HG02798 (cell line): ENCODE data around the gene PDIA4.
A peak's percentile ranks its signal among the peaks of the same experiment; 100 is the strongest.
"Not testable (repeated sequence)": the region's sequence is repeated elsewhere in the genome, so short reads cannot be mapped to it uniquely, and the experiment has no call there.

ENCODE experiments used
- ATAC-seq: cut with Tn5 transposase; IDR thresholded peaks from one replicate; pipeline ENCODE4 v1.9.1; 2021; ENCODE audit warnings: mild to moderate bottlenecking; ENCODE audit not compliant: unreplicated experiment, poor library complexity

PDIA4 gene

GRCh38 chr7:149036676-149037075 lies 8.4 kb upstream of the PDIA4 start:
- ATAC-seq: no peak

GRCh38 chr7:149031353-149031910 lies 3.1 kb upstream of the PDIA4 start:
- no peak for ATAC-seq

- ATAC-seq: not testable (repeated sequence)
Measured at GRCh38 chr7:149030439-149030838, 2.1 kb upstream of the PDIA4 start.

- no peak for ATAC-seq
Measured at GRCh38 chr7:149027611-149028345, 527 bp downstream of the PDIA4 start.

- ATAC-seq: no peak
Measured at GRCh38 chr7:149027055-149027454, 1.2 kb downstream of the PDIA4 start.

- ATAC-seq: no peak
Measured at GRCh38 chr7:149023662-149024061, 4.6 kb downstream of the PDIA4 start.

GRCh38 chr7:149022756-149023360 lies 5.4 kb downstream of the PDIA4 start:
- ATAC-seq: no peak

- no peak for ATAC-seq
Measured at GRCh38 chr7:149021725-149022062, 6.6 kb downstream of the PDIA4 start.

- ATAC-seq: no peak
Measured at GRCh38 chr7:149020483-149020882, 7.8 kb downstream of the PDIA4 start.

GRCh38 chr7:149016876-149017275 lies 11.4 kb downstream of the PDIA4 start:
- ATAC-seq: no peak

GRCh38 chr7:149014309-149014708 lies 14.0 kb downstream of the PDIA4 start:
- no peak for ATAC-seq

- no peak for ATAC-seq
Measured at GRCh38 chr7:149013876-149014275, 14.4 kb downstream of the PDIA4 start.

GRCh38 chr7:149012730-149013129 lies 15.6 kb downstream of the PDIA4 start:
- ATAC-seq: not testable (repeated sequence)

- ATAC-seq: no peak
Measured at GRCh38 chr7:149011491-149011890, 16.8 kb downstream of the PDIA4 start.

- no peak for ATAC-seq
Measured at GRCh38 chr7:149010451-149010850, 17.9 kb downstream of the PDIA4 start.

- ATAC-seq: no peak
Measured at GRCh38 chr7:149009527-149009926, 18.8 kb downstream of the PDIA4 start.

- ATAC-seq: no peak
Measured at GRCh38 chr7:149007611-149008010, 20.7 kb downstream of the PDIA4 start.

- no peak for ATAC-seq
Measured at GRCh38 chr7:149007146-149007545, 21.2 kb downstream of the PDIA4 start.

- no peak for ATAC-seq
Measured at GRCh38 chr7:149006345-149006725, 22.0 kb downstream of the PDIA4 start.

GRCh38 chr7:149005427-149006344 lies 22.6 kb downstream of the PDIA4 start:
- ATAC-seq: peak; percentile 69
